Caco-2 (cell line): Measurements from ENCODE around the gene KLK7. TPM values are rescaled to one million over a fixed set of nuclear protein-coding genes. Genes with fewer than 3 reads are reported as not detected.

ENCODE experiments used
- BruUV-seq: library from RNA; stranded (reverse); fragments of 400-500 nt; replicated peaks from 2 replicates; lab custom pipeline; 2021; lab: Mats Ljungman, UMichigan
- CTCF ChIA-PET: fragments of 300-600 bp; sonication (Branson Sonifier 250); formaldehyde crosslinking; loops from one replicate; lab custom pipeline; 2022; ENCODE audit warnings: antibody characterized with exemption; lab: Charles Lee
- POLR2A ChIA-PET: fragments of 300-600 bp; sonication (Branson Sonifier 250); formaldehyde crosslinking; loops from one replicate; lab custom pipeline; 2022; ENCODE audit warnings: antibody characterized with exemption; lab: Charles Lee
- DNase-seq, 2 experiments: peaks; one replicate each; pipeline versions ENCODE4 v3.0.0 to v3.0.0-alpha.2; 2020 to 2022
- H3K27me3 ChIP-seq: replicated peaks from 2 replicates; pipeline ENCODE4 v1.6.0; 2011; ENCODE audit warnings: low read length; ENCODE audit not compliant: control insufficient read depth, insufficient read depth
- H3K36me3 ChIP-seq: 2 replicates; pipeline ENCODE4 v1.5.1; 2011; ENCODE audit warnings: low read length; ENCODE audit not compliant: control insufficient read depth, insufficient read depth
- H3K4me1 ChIP-seq: fragments of 250-450 bp; sonication (Bioruptor Pico); 2 replicates; pipeline ENCODE4 v1.5.1; 2020; ENCODE audit warnings: mild to moderate bottlenecking
- H3K4me3 ChIP-seq: 2 replicates; pipeline ENCODE4 v1.5.1; 2011; ENCODE audit warnings: low read depth, mild to moderate bottlenecking, control low read depth, low read length
- H3K9me3 ChIP-seq: fragments of 250-450 bp; sonication (Bioruptor Pico); 2 replicates; pipeline ENCODE4 v1.5.1; 2020; ENCODE audit warnings: mild to moderate bottlenecking, moderate library complexity
- H3K27ac Mint-ChIP-seq: one replicate; pipeline ENCODE4 v1.8.0; 2022; ENCODE audit warnings: mixed read lengths; ENCODE audit not compliant: unreplicated experiment
- H3K27me3 Mint-ChIP-seq: one replicate; pipeline ENCODE4 v1.8.0; 2022; ENCODE audit warnings: mixed read lengths; ENCODE audit not compliant: insufficient read depth, unreplicated experiment
- H3K36me3 Mint-ChIP-seq: one replicate; pipeline ENCODE4 v1.8.0; 2022; ENCODE audit warnings: mild to moderate bottlenecking, mixed read lengths; ENCODE audit not compliant: insufficient read depth, unreplicated experiment
- H3K4me1 Mint-ChIP-seq: one replicate; pipeline ENCODE4 v1.8.0; 2022; ENCODE audit warnings: low read depth, mixed read lengths; ENCODE audit not compliant: unreplicated experiment
- H3K4me3 Mint-ChIP-seq: one replicate; pipeline ENCODE4 v1.8.0; 2022; ENCODE audit warnings: mild to moderate bottlenecking, moderate library complexity, mixed read lengths; ENCODE audit not compliant: unreplicated experiment
- H3K9me3 Mint-ChIP-seq: one replicate; pipeline ENCODE4 v1.8.0; 2022; ENCODE audit warnings: mixed read lengths; ENCODE audit not compliant: unreplicated experiment
- CTCF ChIP-seq, 2 experiments: fragments of 200-600 bp in 1 of 2; IDR thresholded peaks; 1 replicate in 1 of 2; 2 replicates in 1 of 2; pipeline versions ENCODE4 v1.5.1 to v1.8.0; 2011 to 2022; ENCODE audit warnings: antibody characterized with exemption in 1 of 2, control low read depth in 1 of 2, inconsistent platforms in 1 of 2, low read depth in 1 of 2, low read length in 1 of 2, mild to moderate bottlenecking in 1 of 2, moderate library complexity in 1 of 2; ENCODE audit not compliant: insufficient read depth in 1 of 2, severe bottlenecking in 1 of 2, unreplicated experiment in 1 of 2
- intact Hi-C: fragments of 100-400 bp; cut with micrococcal nuclease; formaldehyde crosslinking; loops from one replicate; pipeline ENCODE4 v1.10.0; 2022; ENCODE audit not compliant: unreplicated experiment
- total RNA-seq: library from RNA; stranded (reverse); gene quantifications from 2 replicates; pipeline ENCODE4 v1.2.3, GENCODE V29; 2022

KLK7 gene
- total RNA-seq, 1 experiment from 2014 or later = not detected

- Histone ChIP-seq H3K36me3 (no peaks in the 10 kb centered on the region), H3K4me1 (no peaks in the 10 kb centered on the region), H3K4me3 (no peak overlapping the region), H3K27me3 (no peaks in the 10 kb centered on the region; the same call in 1 of the 2 replicates), H3K9me3 (no peaks in the 10 kb centered on the region)
- no peaks in the 10 kb centered on the region for H3K9me3 Mint-ChIP-seq
- CTCF ChIA-PET = no interaction called here
- no peaks in the 10 kb centered on the region for H3K4me1 Mint-ChIP-seq
- no peak for DNase-seq
- intact Hi-C loops = no loop called here
- no TSS peak for BruUV-seq
- TF ChIP-seq CTCF (IDR thresholded peaks at IDR 0.05; ENCODE audit: insufficient read depth in 1 of 2, low read depth in 1 of 2, low read length in 1 of 2, severe bottlenecking in 1 of 2, unreplicated experiment in 1 of 2) = no peak
- POLR2A ChIA-PET = no interaction called here
- no peak overlapping the region for H3K4me3 Mint-ChIP-seq
- H3K27me3 Mint-ChIP-seq = peaks cover 12% of the 10 kb centered on the region
- H3K27ac Mint-ChIP-seq = no peak overlapping the region
- H3K36me3 Mint-ChIP-seq = no peaks in the 10 kb centered on the region
These were observed 41.7 kb upstream of the KLK7 start for GRCh38 chr19:51025401-51025800.

- peaks cover 1% of the 10 kb centered on the region for H3K27me3 ChIP-seq
- ChIA-PET CTCF (no interaction called here), POLR2A (no interaction called here)
- Mint-ChIP-seq H3K9me3 (no peaks in the 10 kb centered on the region), H3K36me3 (no peaks in the 10 kb centered on the region), H3K4me3 (no peak overlapping the region), H3K27ac (no peak overlapping the region), H3K4me1 (no peaks in the 10 kb centered on the region), H3K27me3 (peaks cover 14% of the 10 kb centered on the region)
- intact Hi-C loops = no loop called here
- BruUV-seq = no TSS peak
- no peaks in the 10 kb centered on the region for H3K36me3 ChIP-seq
- H3K4me3 ChIP-seq = no peak overlapping the region
- no peak for DNase-seq
- H3K4me1 ChIP-seq = no peaks in the 10 kb centered on the region
- no peaks in the 10 kb centered on the region for H3K9me3 ChIP-seq
- TF ChIP-seq CTCF (IDR thresholded peaks at IDR 0.05; ENCODE audit: insufficient read depth in 1 of 2, low read depth in 1 of 2, low read length in 1 of 2, severe bottlenecking in 1 of 2, unreplicated experiment in 1 of 2) = no peak
These were observed 41.2 kb upstream of the KLK7 start for GRCh38 chr19:51024924-51025323.

- Histone ChIP-seq H3K4me1 (0 out of 2 replicates have a peak, but pooled peaks cover 4% of the 10 kb centered on the region), H3K9me3 (no peaks in the 10 kb centered on the region), H3K4me3 (no peak overlapping the region), H3K36me3 (no peaks in the 10 kb centered on the region), H3K27me3 (peaks cover 3% of the 10 kb centered on the region)
- Mint-ChIP-seq H3K4me3 (no peak overlapping the region), H3K4me1 (no peaks in the 10 kb centered on the region), H3K27ac (no peak overlapping the region), H3K36me3 (no peaks in the 10 kb centered on the region), H3K9me3 (no peaks in the 10 kb centered on the region), H3K27me3 (peaks cover 16% of the 10 kb centered on the region)
- POLR2A ChIA-PET = no interaction called here
- intact Hi-C loops = no loop called here
- no peak for DNase-seq
- no TSS peak for BruUV-seq
- CTCF ChIA-PET = interaction anchor here (0.6 kb wide), 1 partner anchor 71 kb away, joined by 5 read pairs; no protein-coding TSS in a partner anchor
- no peak for TF ChIP-seq CTCF (IDR thresholded peaks at IDR 0.05; ENCODE audit: insufficient read depth in 1 of 2, low read depth in 1 of 2, low read length in 1 of 2, severe bottlenecking in 1 of 2, unreplicated experiment in 1 of 2)
These were observed 40.2 kb upstream of the KLK7 start for GRCh38 chr19:51023946-51024345.
